Measurements from ENCODE around the gene PTGFRN. TPM values are rescaled to one million over a fixed set of nuclear protein-coding genes. Genes with fewer than 3 reads are reported as not detected.
"Not testable (repeated sequence)": the region's sequence is repeated elsewhere in the genome, so short reads cannot be mapped to it uniquely, and the experiment has no call there.

PTGFRN gene
- total RNA-seq, 1 donor from 2014 or later, result 80.0 TPM

GRCh38 chr1:116870300-116870699 lies 39.4 kb upstream of the PTGFRN start:
- H3K4me3 Mint-ChIP-seq, result no peak overlapping the region
- peaks cover 9% of the 10 kb centered on the region for H3K4me1 Mint-ChIP-seq (ENCODE audit: unreplicated experiment)
- H3K27me3 Mint-ChIP-seq, result no peaks in the 10 kb centered on the region
- no peak for DNase-seq (ENCODE audit: extremely low spot score, unreplicated experiment)
- H3K36me3 Mint-ChIP-seq, result peaks cover 5% of the 10 kb centered on the region
- H3K27ac Mint-ChIP-seq, result no peak overlapping the region
- TF ChIP-seq CTCF (conservative IDR thresholded peaks at IDR 0.05), result no peak
- H3K9me3 Mint-ChIP-seq, result peaks cover 4% of the 10 kb centered on the region

DNA sequence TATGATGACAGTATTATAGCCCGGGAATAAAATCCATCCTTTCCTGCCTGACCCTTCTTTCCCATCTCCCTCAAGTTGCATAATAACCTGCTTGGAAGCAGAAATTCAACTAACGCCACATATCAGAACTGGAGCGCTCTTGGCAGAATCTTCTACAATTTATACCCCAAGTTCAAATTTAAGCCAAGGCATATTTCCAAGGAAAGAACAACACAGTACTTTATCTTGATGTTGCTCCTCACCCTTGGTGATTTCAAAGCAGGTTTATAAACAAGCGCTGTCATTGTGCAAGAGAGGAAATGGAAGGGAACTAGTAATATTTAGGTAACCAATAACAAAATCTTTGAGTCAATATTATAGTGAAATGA lies 38.0 kb upstream of the PTGFRN start:
- H3K27me3 Mint-ChIP-seq, result no peaks in the 10 kb centered on the region
- peaks cover 5% of the 10 kb centered on the region for H3K36me3 Mint-ChIP-seq
- TF ChIP-seq CTCF (conservative IDR thresholded peaks at IDR 0.05), result no peak
- H3K9me3 Mint-ChIP-seq, result peaks cover 4% of the 10 kb centered on the region
- H3K4me3 Mint-ChIP-seq, result no peak overlapping the region
- DNase-seq (ENCODE audit: extremely low spot score, unreplicated experiment), result no peak
- H3K4me1 Mint-ChIP-seq (ENCODE audit: unreplicated experiment), result peaks cover 9% of the 10 kb centered on the region
- no peak overlapping the region for H3K27ac Mint-ChIP-seq

GRCh38 chr1:116873680-116874271 lies 35.9 kb upstream of the PTGFRN start:
- H3K27ac Mint-ChIP-seq, result peak overlapping the region; percentile 19
- no peaks in the 10 kb centered on the region for H3K27me3 Mint-ChIP-seq
- no peak for DNase-seq (ENCODE audit: extremely low spot score, unreplicated experiment)
- peaks cover 9% of the 10 kb centered on the region for H3K4me1 Mint-ChIP-seq (ENCODE audit: unreplicated experiment)
- peaks cover 5% of the 10 kb centered on the region for H3K36me3 Mint-ChIP-seq
- no peak overlapping the region for H3K4me3 Mint-ChIP-seq
- TF ChIP-seq CTCF (conservative IDR thresholded peaks at IDR 0.05), result no peak
- peaks cover 4% of the 10 kb centered on the region for H3K9me3 Mint-ChIP-seq

GRCh38 chr1:116874733-116875249 lies 34.9 kb upstream of the PTGFRN start:
- peaks cover 4% of the 10 kb centered on the region for H3K9me3 Mint-ChIP-seq
- TF ChIP-seq CTCF (conservative IDR thresholded peaks at IDR 0.05), result no peak
- H3K4me3 Mint-ChIP-seq, result no peak overlapping the region
- peaks cover 5% of the 10 kb centered on the region for H3K36me3 Mint-ChIP-seq
- H3K27ac Mint-ChIP-seq, result no peak overlapping the region
- H3K4me1 Mint-ChIP-seq (ENCODE audit: unreplicated experiment), result peaks cover 9% of the 10 kb centered on the region
- no peaks in the 10 kb centered on the region for H3K27me3 Mint-ChIP-seq
- no peak for DNase-seq (ENCODE audit: extremely low spot score, unreplicated experiment)

DNA sequence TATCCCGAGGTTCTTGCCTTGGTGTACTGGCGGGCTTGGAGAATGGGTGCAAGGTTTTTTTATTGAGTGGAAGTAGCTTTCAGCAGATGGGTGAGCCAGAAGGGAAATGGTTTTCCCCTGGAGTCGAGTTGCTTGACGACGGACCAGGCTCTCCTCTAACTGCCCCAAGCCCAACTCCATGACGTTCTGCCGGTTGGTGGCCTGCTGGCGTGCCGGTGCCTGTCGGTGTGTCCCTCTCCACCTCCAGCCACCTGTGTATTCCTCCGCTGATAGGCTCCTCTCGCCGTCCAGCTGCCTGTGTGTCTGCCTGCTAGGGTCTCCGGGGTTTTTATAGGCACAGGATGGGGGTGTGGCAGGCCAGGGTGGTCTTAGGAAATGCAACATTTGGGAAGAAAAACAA lies 34.3 kb upstream of the PTGFRN start:
- TF ChIP-seq CTCF (conservative IDR thresholded peaks at IDR 0.05), result no peak
- H3K36me3 Mint-ChIP-seq, result peaks cover 3% of the 10 kb centered on the region
- H3K9me3 Mint-ChIP-seq, result peaks cover 2% of the 10 kb centered on the region
- peaks cover 9% of the 10 kb centered on the region for H3K4me1 Mint-ChIP-seq (ENCODE audit: unreplicated experiment)
- no peak overlapping the region for H3K27ac Mint-ChIP-seq
- H3K27me3 Mint-ChIP-seq, result no peaks in the 10 kb centered on the region
- H3K4me3 Mint-ChIP-seq, result no peak overlapping the region
- no peak for DNase-seq (ENCODE audit: extremely low spot score, unreplicated experiment)

- DNase-seq (ENCODE audit: extremely low spot score, unreplicated experiment); H3K36me3 Mint-ChIP-seq; H3K27ac Mint-ChIP-seq; H3K9me3 Mint-ChIP-seq; H3K27me3 Mint-ChIP-seq; H3K4me3 Mint-ChIP-seq: not testable (repeated sequence)
- peaks cover 15% of the 10 kb centered on the region for H3K4me1 Mint-ChIP-seq (ENCODE audit: unreplicated experiment)
Observed at GRCh38 chr1:116875946-116876345, 33.8 kb upstream of the PTGFRN start.
